ENCODE data around the gene ITPR1. TPM values are rescaled to one million over a fixed set of nuclear protein-coding genes. Genes with fewer than 3 reads are reported as not detected.

The ITPR1 gene
- total and polyA plus RNA-seq, 2 of the 4 experiments (the other 2 are of a cell fraction): 1.8 to 5.7 TPM

DNA sequence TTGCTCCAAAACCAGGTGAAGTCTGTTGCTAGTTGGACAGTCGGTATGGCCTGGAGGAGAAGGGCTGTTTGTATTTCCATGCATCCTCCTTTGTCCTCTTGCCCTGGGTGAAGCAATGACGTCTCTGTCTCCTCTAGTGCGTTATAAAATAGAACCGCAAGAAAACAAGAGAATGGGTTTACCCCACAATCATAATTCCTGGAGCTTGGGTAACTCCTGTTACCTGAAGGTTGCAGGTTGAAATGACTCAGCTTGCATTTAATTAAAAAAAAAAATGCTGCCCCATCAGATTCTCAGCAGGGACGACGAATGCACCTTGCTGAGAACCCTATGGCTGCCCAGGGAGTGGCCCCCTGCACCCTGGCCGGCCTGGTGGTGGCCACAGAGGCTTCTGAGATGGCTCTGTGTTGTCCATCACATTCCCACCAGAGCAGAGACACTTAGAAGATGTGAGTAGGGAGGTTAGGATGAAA is 257.9 kb downstream of the ITPR1 start:
- dilution Hi-C loops (cut with HindIII; ENCODE audit: low sequenced_read_pairs, unreplicated experiment) (no loop called here), in situ Hi-C loops (cut with MboI; ENCODE audit: low sequenced_read_pairs) (no loop called here), intact Hi-C loops (cut with micrococcal nuclease) (no loop called here)
- Histone ChIP-seq H3K4me1 (ENCODE audit: control insufficient read depth, insufficient read depth, low read length) (peaks cover 13% of the 10 kb centered on the region), H3K18ac (ENCODE audit: low read depth, low read length) (0 out of 2 replicates have a peak overlapping the region, but pooled peaks have one; percentile 25), H4K5ac (ENCODE audit: low read depth, low read length) (no peak overlapping the region), H4K20me1 (ENCODE audit: insufficient read depth, low read length) (no peaks in the 10 kb centered on the region), H3K36me3 (ENCODE audit: control insufficient read depth, insufficient read depth, low read length) (no peaks in the 10 kb centered on the region), H2BK5ac (ENCODE audit: low read depth, low read length, poor library complexity, severe bottlenecking) (no peak overlapping the region), H4K8ac (ENCODE audit: low read depth in 2 of 2, low read length in 2 of 2) (no peak overlapping the region), H3K4me3 (ENCODE audit: insufficient read depth, low read depth, low read length) (no peak overlapping the region), H3K27ac (ENCODE audit: insufficient read depth, low read length) (no peak overlapping the region), H3K9me3 (ENCODE audit: control insufficient read depth, insufficient read depth, low read length) (no peaks in the 10 kb centered on the region; the same call in 1 of the 2 replicates), H3K4me2 (ENCODE audit: low read depth, low read length) (no peak overlapping the region), H2BK20ac (ENCODE audit: low read depth, low read length) (no peak overlapping the region), H3K9ac (ENCODE audit: low read depth, low read length) (no peak overlapping the region), H3K14ac (replicated peaks; ENCODE audit: low read depth, low read length) (no peak overlapping the region), H2BK120ac (ENCODE audit: low read depth, low read length) (no peak overlapping the region), H3K79me1 (ENCODE audit: low read depth in 1 of 2, low read length in 2 of 2) (no peaks in the 10 kb centered on the region), H3K23ac (ENCODE audit: low read depth, low read length) (no peak overlapping the region), H2AK5ac (ENCODE audit: low read depth, low read length) (no peak overlapping the region), H4K91ac (ENCODE audit: insufficient read depth, low read depth, low read length) (no peak overlapping the region), H2AFZ (replicated peaks; ENCODE audit: low read length, poor library complexity) (no peak overlapping the region), H2AK9ac (replicated peaks; ENCODE audit: low read depth, low read length, poor library complexity) (no peak overlapping the region), H3K27me3 (ENCODE audit: control insufficient read depth, insufficient read depth, low read length) (peaks cover 26% of the 10 kb centered on the region), H3K56ac (ENCODE audit: extremely low read depth, insufficient read depth, low read length) (no peak overlapping the region), H2BK15ac (ENCODE audit: low read depth, low read length) (no peak overlapping the region), H3K9me1 (ENCODE audit: insufficient read depth, low read length) (no peaks in the 10 kb centered on the region), H3K4ac (ENCODE audit: low read depth, low read length) (no peak overlapping the region)
- no TSS peak for BruUV-seq (replicated peaks)
- ChIA-PET CTCF (interaction anchor here (0.6 kb wide), 1 partner anchor 37 kb away, joined by 4 read pairs; no protein-coding TSS in a partner anchor), POLR2A (ENCODE audit: unreplicated experiment) (interaction anchor here (0.6 kb wide), 1 partner anchor 212 kb away, joined by 7 read pairs; no protein-coding TSS in a partner anchor)
- WGBS, 2 experiments (ENCODE audit: extremely low coverage in 2 of 2, insufficient read length in 1 of 2): no CpG with 5 or more reads among the region's 7 CpGs
- TF ChIP-seq CEBPB (IDR thresholded peaks at IDR 0.05; ENCODE audit: low read depth, low read length) (no peak), MAZ (IDR thresholded peaks at IDR 0.05; ENCODE audit: borderline replicate concordance, low read depth, low read length) (no peak), CHD1 (IDR thresholded peaks at IDR 0.05; ENCODE audit: low read depth, low read length) (no peak), MXI1 (IDR thresholded peaks at IDR 0.05; ENCODE audit: borderline replicate concordance, low read depth, low read length) (no peak), RFX5 (IDR thresholded peaks at IDR 0.05; ENCODE audit: low read depth, low read length) (no peak)
- no peak for DNase-seq
- ATAC-seq (ENCODE audit: low read depth): no peak
